Measurements from ENCODE around the gene DENND4C. TPM values are rescaled to one million over a fixed set of nuclear protein-coding genes. Genes with fewer than 3 reads are reported as not detected.
"Not testable (repeated sequence)": the region's sequence is repeated elsewhere in the genome, so short reads cannot be mapped to it uniquely, and the experiment has no call there.

DENND4C gene
- total RNA-seq, 1 donor from 2014 or later = 41.5 TPM

DNA sequence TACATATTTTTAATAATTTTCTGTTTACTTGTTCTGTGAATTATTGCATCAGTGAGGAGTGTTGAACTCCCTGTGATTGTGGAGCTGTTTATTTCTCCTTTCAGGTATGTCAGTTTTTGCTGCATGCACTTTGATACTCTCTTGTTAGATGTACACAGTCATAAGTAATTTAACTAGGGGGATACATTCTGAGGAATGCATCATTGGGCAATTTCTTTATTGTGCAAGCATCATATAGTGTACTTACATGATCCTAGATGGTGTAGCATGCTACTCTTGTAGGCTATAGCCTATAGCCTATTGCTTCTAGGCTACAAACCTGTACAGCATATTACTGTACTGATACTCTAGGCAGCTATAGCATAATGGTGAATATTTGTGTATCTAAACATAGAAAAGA, 9.5 kb downstream of the DENND4C start:
- Histone ChIP-seq H3K27ac (no peak overlapping the region), H3K9me3 (no peaks in the 10 kb centered on the region), H3K36me3 (peaks cover 5 to 15% of the 10 kb centered on the region in 2 donors), H3K4me3 (no peak overlapping the region), H3K27me3 (no peaks in the 10 kb centered on the region), H3K4me1 (no peaks in the 10 kb centered on the region)
- intact Hi-C loops (cut with DNase I) = loop anchor here (10.0 kb wide), 1 partner anchor 45 kb away; no protein-coding TSS in a partner anchor
- TF ChIP-seq, protein P1, sequence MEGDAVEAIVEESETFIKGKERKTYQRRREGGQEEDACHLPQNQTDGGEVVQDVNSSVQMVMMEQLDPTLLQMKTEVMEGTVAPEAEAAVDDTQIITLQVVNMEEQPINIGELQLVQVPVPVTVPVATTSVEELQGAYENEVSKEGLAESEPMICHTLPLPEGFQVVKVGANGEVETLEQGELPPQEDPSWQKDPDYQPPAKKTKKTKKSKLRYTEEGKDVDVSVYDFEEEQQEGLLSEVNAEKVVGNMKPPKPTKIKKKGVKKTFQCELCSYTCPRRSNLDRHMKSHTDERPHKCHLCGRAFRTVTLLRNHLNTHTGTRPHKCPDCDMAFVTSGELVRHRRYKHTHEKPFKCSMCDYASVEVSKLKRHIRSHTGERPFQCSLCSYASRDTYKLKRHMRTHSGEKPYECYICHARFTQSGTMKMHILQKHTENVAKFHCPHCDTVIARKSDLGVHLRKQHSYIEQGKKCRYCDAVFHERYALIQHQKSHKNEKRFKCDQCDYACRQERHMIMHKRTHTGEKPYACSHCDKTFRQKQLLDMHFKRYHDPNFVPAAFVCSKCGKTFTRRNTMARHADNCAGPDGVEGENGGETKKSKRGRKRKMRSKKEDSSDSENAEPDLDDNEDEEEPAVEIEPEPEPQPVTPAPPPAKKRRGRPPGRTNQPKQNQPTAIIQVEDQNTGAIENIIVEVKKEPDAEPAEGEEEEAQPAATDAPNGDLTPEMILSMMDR (IDR thresholded peaks at IDR 0.05) = no peak
- DNase-seq (ENCODE audit: low spot score in 2 of 2) = no peak

DNA sequence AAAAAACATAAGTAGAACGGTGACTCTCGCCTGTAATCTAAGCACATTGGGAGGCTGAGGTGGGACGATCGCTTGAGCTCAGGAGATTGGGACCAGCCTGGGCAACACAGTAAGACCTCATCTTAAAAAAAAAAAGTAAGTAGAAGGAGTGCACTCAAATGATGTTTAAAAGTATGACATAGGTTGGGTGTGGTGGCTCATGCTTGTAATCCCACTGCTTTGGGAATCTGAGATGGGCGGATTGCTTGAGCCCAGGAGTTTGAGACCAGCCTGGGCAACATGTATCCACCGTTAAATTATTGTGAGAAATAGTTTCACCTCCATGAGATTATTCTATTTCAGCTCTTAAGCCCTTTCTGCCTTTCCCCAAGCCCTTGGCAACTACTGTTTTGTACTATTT, 11.2 kb downstream of the DENND4C start:
- H3K4me3 ChIP-seq = no peak overlapping the region
- no peak overlapping the region for H3K27ac ChIP-seq
- no peaks in the 10 kb centered on the region for H3K9me3 ChIP-seq
- TF ChIP-seq, protein P1 (IDR thresholded peaks at IDR 0.05) = no peak
- intact Hi-C loops (cut with DNase I) = no loop called here
- peaks cover 5 to 15% of the 10 kb centered on the region in 2 donors for H3K36me3 ChIP-seq
- H3K4me1 ChIP-seq = no peaks in the 10 kb centered on the region
- no peak for DNase-seq (ENCODE audit: low spot score in 2 of 2)
- H3K27me3 ChIP-seq = no peaks in the 10 kb centered on the region

DNA sequence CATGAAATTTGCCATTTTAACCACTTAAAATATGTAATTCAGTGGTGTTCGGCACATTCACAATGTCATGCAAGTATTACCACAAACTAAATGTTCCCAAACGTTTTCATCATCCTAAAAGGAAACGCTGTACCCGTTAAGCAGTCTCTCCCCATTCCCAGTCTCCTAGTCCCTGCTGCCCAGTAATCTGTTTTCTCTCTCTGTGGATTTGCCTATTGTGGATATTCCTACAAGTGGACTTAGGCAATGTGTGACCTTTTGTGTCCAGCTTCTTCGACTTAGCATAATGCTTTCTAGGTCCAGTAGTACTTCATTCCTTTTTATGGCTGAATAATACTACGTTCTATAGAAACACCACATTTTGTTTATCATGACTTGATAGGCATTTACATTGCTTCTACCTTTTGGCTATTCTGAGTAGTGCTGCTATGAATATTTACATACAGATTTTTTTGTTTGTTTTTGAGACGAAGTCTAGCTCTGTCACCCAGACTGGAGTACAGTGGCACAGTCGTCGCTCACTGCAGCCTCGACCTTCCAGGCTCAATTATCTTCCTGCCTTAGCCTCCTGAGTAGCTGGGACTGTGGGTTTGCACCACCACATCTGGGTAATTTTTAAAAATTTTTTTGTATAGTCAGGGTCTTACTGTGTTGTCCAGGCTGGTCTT, 13.0 kb downstream of the DENND4C start:
- H3K4me1 ChIP-seq = no peaks in the 10 kb centered on the region
- intact Hi-C loops (cut with DNase I) = no loop called here
- TF ChIP-seq, protein P1 (IDR thresholded peaks at IDR 0.05) = no peak
- H3K27ac ChIP-seq = no peak overlapping the region
- H3K4me3 ChIP-seq = no peak overlapping the region
- H3K9me3 ChIP-seq = no peaks in the 10 kb centered on the region
- H3K36me3 ChIP-seq = peaks cover 5 to 15% of the 10 kb centered on the region in 2 donors
- no peak for DNase-seq (ENCODE audit: low spot score in 2 of 2)
- no peaks in the 10 kb centered on the region for H3K27me3 ChIP-seq

DNA sequence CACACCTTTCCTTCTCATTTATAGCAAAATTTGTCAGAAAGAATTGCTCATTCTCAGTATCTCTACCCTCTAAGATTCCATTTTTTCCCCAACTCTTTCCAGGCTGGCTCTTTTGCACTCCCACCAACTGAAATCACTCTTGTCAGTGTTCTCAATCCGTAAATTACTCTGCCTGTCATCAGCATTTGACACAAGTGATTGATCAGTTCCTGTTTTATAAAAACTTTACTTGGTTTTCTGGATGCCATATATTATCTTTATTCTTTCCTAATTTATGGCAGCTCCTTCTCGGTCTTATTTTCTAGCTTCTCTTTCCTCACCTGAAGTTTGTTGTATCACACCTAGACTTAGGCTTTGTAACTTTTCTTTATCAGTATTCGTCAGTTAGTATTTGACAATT, 16.4 kb downstream of the DENND4C start:
- TF ChIP-seq, protein P1 (IDR thresholded peaks at IDR 0.05) = no peak
- Histone ChIP-seq H3K36me3 (peaks cover 5 to 10% of the 10 kb centered on the region in 2 donors), H3K27ac (no peak overlapping the region), H3K27me3 (no peaks in the 10 kb centered on the region), H3K4me3 (no peak overlapping the region), H3K9me3 (no peaks in the 10 kb centered on the region), H3K4me1 (no peaks in the 10 kb centered on the region)
- no peak for DNase-seq (ENCODE audit: low spot score in 2 of 2)
- intact Hi-C loops (cut with DNase I) = no loop called here

DNA sequence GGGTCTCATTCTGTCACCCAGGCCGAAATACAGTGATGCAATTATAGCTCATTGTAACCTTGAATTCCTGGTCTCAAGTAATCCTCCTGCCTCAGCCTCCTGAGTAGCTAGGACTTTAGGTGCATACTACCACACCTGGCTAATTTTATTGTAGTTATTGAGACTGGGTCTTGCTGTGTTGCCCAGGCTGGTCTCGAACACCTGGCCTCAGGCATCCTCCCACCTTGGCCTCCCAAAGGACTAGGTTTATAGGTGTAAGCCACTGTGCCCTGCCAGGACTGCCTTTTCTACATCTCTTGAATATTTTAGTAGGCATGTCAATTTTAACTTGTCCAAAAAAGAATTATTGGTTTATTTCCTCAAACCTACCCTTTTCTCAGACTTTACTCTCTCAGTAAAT, 16.9 kb downstream of the DENND4C start:
- intact Hi-C loops (cut with DNase I) = no loop called here
- H3K36me3 ChIP-seq = peaks cover 5 to 10% of the 10 kb centered on the region in 2 donors
- DNase-seq (ENCODE audit: low spot score in 2 of 2) = no peak
- H3K4me1 ChIP-seq = no peaks in the 10 kb centered on the region
- no peaks in the 10 kb centered on the region for H3K27me3 ChIP-seq
- TF ChIP-seq, protein P1 (IDR thresholded peaks at IDR 0.05) = no peak
- no peak overlapping the region for H3K27ac ChIP-seq
- no peaks in the 10 kb centered on the region for H3K9me3 ChIP-seq
- no peak overlapping the region for H3K4me3 ChIP-seq

DNA sequence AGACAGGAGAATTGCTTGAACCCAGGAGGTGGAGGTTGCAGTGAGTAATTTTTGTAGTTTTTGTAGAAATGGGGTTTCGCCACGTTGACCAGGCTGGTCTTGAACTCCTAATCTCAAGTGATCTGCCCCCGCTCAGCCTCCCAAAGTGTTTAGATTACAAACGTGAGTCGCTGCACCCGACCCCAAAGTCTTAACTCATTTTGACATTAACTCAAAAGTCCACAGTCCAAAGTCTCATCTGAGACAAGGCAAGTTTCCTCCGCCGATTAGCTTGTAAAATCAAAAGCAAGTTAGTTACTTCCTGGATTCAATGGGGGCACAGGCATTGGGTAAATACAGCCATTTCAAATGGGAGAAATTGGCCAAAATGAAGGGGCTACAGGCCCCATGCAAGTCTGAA, 19.9 kb downstream of the DENND4C start:
- H3K36me3 ChIP-seq; H3K27me3 ChIP-seq; H3K9me3 ChIP-seq; intact Hi-C loops (cut with DNase I); H3K4me3 ChIP-seq; H3K27ac ChIP-seq; H3K4me1 ChIP-seq; DNase-seq (ENCODE audit: low spot score in 2 of 2): not testable (repeated sequence)

DNA sequence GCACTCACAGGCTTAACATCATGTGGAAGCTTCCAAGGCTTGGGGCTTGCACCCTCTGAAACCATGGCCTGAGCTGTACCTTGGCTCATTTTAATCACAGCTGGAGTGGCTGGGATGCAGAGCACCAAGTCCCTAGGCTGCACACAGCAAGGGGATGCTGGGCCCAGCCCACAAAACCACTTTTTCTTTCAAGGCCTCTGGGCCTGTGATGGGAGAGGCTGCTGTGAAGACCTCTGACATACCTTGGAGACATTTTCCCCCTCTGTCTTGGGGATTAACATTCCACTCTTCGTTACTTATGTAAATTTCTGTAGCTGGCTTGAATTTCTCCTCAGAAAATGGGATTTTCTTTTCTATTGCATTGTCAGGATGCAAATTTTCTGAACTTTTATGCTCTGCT, 20.7 kb downstream of the DENND4C start:
- H3K4me1 ChIP-seq = not testable (repeated sequence)

DNA sequence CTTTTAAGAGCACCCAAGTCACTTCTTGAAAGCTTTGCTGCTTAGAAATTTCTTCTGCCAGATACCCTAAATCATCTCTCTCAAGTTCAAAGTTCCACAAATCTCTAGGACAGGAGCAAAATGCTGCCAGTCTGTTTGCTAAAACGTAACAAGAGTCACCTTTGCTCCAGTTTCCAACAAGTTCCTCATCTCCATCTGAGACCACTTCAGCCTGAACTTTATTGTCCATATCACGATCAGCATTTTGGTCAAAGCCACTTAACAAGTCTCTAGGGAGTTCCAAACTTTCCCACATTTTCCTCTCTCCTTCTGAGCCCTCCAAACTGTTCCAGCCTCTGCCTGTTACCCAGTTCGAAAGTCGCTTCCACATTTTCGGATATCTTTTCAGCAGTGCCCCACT, 21.1 kb downstream of the DENND4C start:
- H3K9me3 ChIP-seq; DNase-seq (ENCODE audit: low spot score in 2 of 2); H3K36me3 ChIP-seq; H3K4me1 ChIP-seq; intact Hi-C loops (cut with DNase I); H3K27me3 ChIP-seq; H3K27ac ChIP-seq; H3K4me3 ChIP-seq: not testable (repeated sequence)

More for the DNA sequence above, 20.7 kb downstream of the DENND4C start:
- DNase-seq (ENCODE audit: low spot score in 2 of 2); H3K4me3 ChIP-seq; H3K36me3 ChIP-seq; H3K9me3 ChIP-seq; intact Hi-C loops (cut with DNase I); H3K27me3 ChIP-seq; H3K27ac ChIP-seq: not testable (repeated sequence)

Data from ascending aorta (tissue), 2 donors.